B cell (primary cell): ENCODE results near the gene OR2L3. TPM values are rescaled to one million over a fixed set of nuclear protein-coding genes. Genes with fewer than 3 reads are reported as not detected.

Experiments used
- ATAC-seq: fragments of 200-7000 bp; cut with Tn5 transposase; one replicate; pipeline ENCODE4 v1.10.0; 2021; ENCODE audit warnings: low read depth, mild to moderate bottlenecking, moderate number of reproducible peaks, moderate library complexity
- CTCF ChIA-PET: fragments of 350-600 bp; sonication (Branson Sonifier 250); formaldehyde crosslinking; loops from one replicate; lab custom pipeline; 2021; ENCODE audit warnings: antibody characterized with exemption, inconsistent platforms; lab: Charles Lee
- POLR2A ChIA-PET: fragments of 350-600 bp; sonication (Branson Sonifier 250); formaldehyde crosslinking; loops from one replicate; lab custom pipeline; 2021; ENCODE audit warnings: antibody characterized with exemption; lab: Charles Lee
- DNase-seq: peaks from one replicate; pipeline ENCODE4 v3.0.0; 2013
- H2AFZ ChIP-seq: 2 replicates; pipeline ENCODE4 v1.6.1; 2012; ENCODE audit warnings: mild to moderate bottlenecking, low read depth, low read length; ENCODE audit not compliant: insufficient read depth, poor library complexity, severe bottlenecking
- H3K27ac ChIP-seq, 2 donors: 1 replicate in 1 of 2; 2 replicates in 1 of 2; pipeline ENCODE4 v1.5.1; 2012 to 2013; ENCODE audit warnings: low read length in 2 of 2, mild to moderate bottlenecking in 2 of 2, moderate library complexity in 1 of 2
- H3K27me3 ChIP-seq, 4 experiments: fragments of 200-600 bp in 1 of 4; sonication (generic) in 1 of 4; replicated peaks in 1 of 4; 1 replicate in 2 of 4; 2 replicates in 2 of 4; pipeline versions ENCODE4 v1.6.1 to v1.7.0; 2013 to 2016; ENCODE audit warnings: low read length in 3 of 4, mild to moderate bottlenecking in 2 of 4, mixed read lengths in 1 of 4, moderate library complexity in 1 of 4; ENCODE audit not compliant: insufficient read depth in 4 of 4, control insufficient read depth in 3 of 4; ENCODE audit errors: control extremely low read depth in 1 of 4
- H3K36me3 ChIP-seq, 2 experiments: replicated peaks in 1 of 2; 1 replicate in 1 of 2; 2 replicates in 1 of 2; pipeline versions ENCODE4 v1.6.1 to v1.7.1; 2013; ENCODE audit warnings: low read length in 1 of 2; ENCODE audit not compliant: insufficient read depth in 2 of 2, control insufficient read depth in 1 of 2; ENCODE audit errors: control extremely low read depth in 1 of 2, extremely low read depth in 1 of 2
- H3K4me1 ChIP-seq, 2 donors: fragments of 200-600 bp in 1 of 2; sonication (generic) in 1 of 2; 1 replicate in 1 of 2; 2 replicates in 1 of 2; pipeline versions ENCODE4 v1.5.1 to v1.6.1; 2013 to 2017; ENCODE audit warnings: low read length in 2 of 2; ENCODE audit not compliant: control insufficient read depth in 2 of 2, insufficient read depth in 2 of 2
- H3K4me2 ChIP-seq: replicated peaks from 2 replicates; pipeline ENCODE3; 2012; ENCODE audit warnings: mild to moderate bottlenecking, low read depth, low read length; ENCODE audit not compliant: poor library complexity, severe bottlenecking
- H3K4me3 ChIP-seq, 5 experiments: fragments of 200-600 bp in 1 of 5; sonication (generic) in 1 of 5; 1 replicate in 3 of 5; 2 replicates in 2 of 5; pipeline versions ENCODE4 v1.5.1 to v1.7.0; 2011 to 2016; ENCODE audit warnings: low read length in 4 of 5, mild to moderate bottlenecking in 4 of 5, low read depth in 2 of 5, control low read depth in 1 of 5, moderate library complexity in 1 of 5; ENCODE audit not compliant: insufficient read depth in 1 of 5; ENCODE audit errors: control extremely low read depth in 1 of 5, extremely low read depth in 1 of 5
- H3K79me2 ChIP-seq: fragments of 200-600 bp; sonication (generic); one replicate; pipeline ENCODE4 v1.6.0; 2016; ENCODE audit warnings: low read length; ENCODE audit not compliant: control insufficient read depth, insufficient read depth
- H3K9ac ChIP-seq: fragments of 200-600 bp; sonication (generic); 2 replicates; pipeline ENCODE4 v1.6.1; 2017; ENCODE audit warnings: mild to moderate bottlenecking, low read length, moderate library complexity
- H3K9me3 ChIP-seq, 3 donors: one replicate each; pipeline versions ENCODE4 v1.6.1 to v1.7.1; 2013; ENCODE audit warnings: low read length in 2 of 3; ENCODE audit not compliant: control insufficient read depth in 2 of 3, insufficient read depth in 1 of 3; ENCODE audit errors: control extremely low read depth in 1 of 3
- H4K20me1 ChIP-seq: 2 replicates; pipeline ENCODE4 v1.6.0; 2012; ENCODE audit warnings: mild to moderate bottlenecking, low read length; ENCODE audit not compliant: insufficient read depth, control insufficient read depth, poor library complexity, severe bottlenecking
- H3K27ac Mint-ChIP-seq: one replicate; pipeline ENCODE4 v1.8.0; 2021; ENCODE audit warnings: mixed read lengths
- H3K27me3 Mint-ChIP-seq: one replicate; pipeline ENCODE4 v1.8.0; 2021; ENCODE audit warnings: mixed read lengths
- H3K4me1 Mint-ChIP-seq: one replicate; pipeline ENCODE4 v1.8.0; 2021; ENCODE audit warnings: mixed read lengths
- H3K4me3 Mint-ChIP-seq: one replicate; pipeline ENCODE4 v1.8.0; 2021; ENCODE audit warnings: mixed read lengths
- H3K9me3 Mint-ChIP-seq: one replicate; pipeline ENCODE4 v1.8.0; 2022; ENCODE audit warnings: mixed read lengths; ENCODE audit not compliant: insufficient read depth
- CTCF ChIP-seq: fragments of 200-600 bp; IDR thresholded peaks from one replicate; pipeline ENCODE4 v1.8.0; 2022; ENCODE audit warnings: antibody characterized with exemption, mild to moderate bottlenecking
- EZH2 ChIP-seq: IDR thresholded peaks from 2 replicates; pipeline ENCODE4 v1.6.1; 2012; ENCODE audit warnings: borderline replicate concordance, low read depth, mild to moderate bottlenecking, moderate library complexity, low read length; ENCODE audit not compliant: insufficient read depth, poor library complexity, severe bottlenecking
- WGBS: methylation state at CpG from one replicate; pipeline ENCODE4 v1.1.5; 2013; ENCODE audit warnings: missing lambda C conversion rate; ENCODE audit not compliant: insufficient coverage; 5-methylcytosine and 5-hydroxymethylcytosine counted together
- intact Hi-C: fragments of 100-400 bp; cut with micrococcal nuclease; formaldehyde crosslinking; loops from one replicate; pipeline ENCODE4 v1.10.0; 2022
- polyA plus RNA-seq: library from polyadenylated mRNA; depleted of rRNA; stranded (reverse); fragments of >200 nt; gene quantifications from 2 replicates; pipeline ENCODE4 v1.2.3, GENCODE V29; 2012
- total RNA-seq, 2 donors: library from RNA; stranded (reverse); fragments of 120-200 nt in 1 of 2; gene quantifications; 1 replicate in 1 of 2; 2 replicates in 1 of 2; pipeline versions ENCODE4 v1.2.3 to v1.2.4, GENCODE V29; 2013 to 2022

OR2L3 gene
- total and polyA plus RNA-seq, 2 donors (not counting 1 experiment from before 2014, with no cell fraction given), result 0.42 TPM; not detected in 1

GRCh38 chr1:248009681-248010080 lies 37.0 kb upstream of the OR2L3 start:
- POLR2A ChIA-PET, result no interaction called here
- H4K20me1 ChIP-seq, result no peaks in the 10 kb centered on the region

GRCh38 chr1:248013229-248013710 lies 33.4 kb upstream of the OR2L3 start, which contains the start of gene OR2L5:
Gene OR2L5 (plus strand): TSS chr1:248013660. CDS start chr1:248021948, 8,288 bp downstream.
- POLR2A ChIA-PET, result no interaction called here
- H3K4me1 ChIP-seq, result no peaks in the 10 kb centered on the region
- no peak within 1 kb of the TSS for H3K4me2 ChIP-seq
- no peak for DNase-seq
- no peak within 1 kb of the TSS for H3K27ac Mint-ChIP-seq
- CTCF ChIA-PET, result no interaction called here
- no peaks in the 10 kb centered on the region for H3K36me3 ChIP-seq
- H3K27ac ChIP-seq, result no peak within 1 kb of the TSS
- no peaks in the 10 kb centered on the region for H3K79me2 ChIP-seq
- TF ChIP-seq EZH2, result no peak
- TF ChIP-seq CTCF, result no peak
- no peaks in the 10 kb centered on the region for H3K27me3 ChIP-seq
- no peaks in the 10 kb centered on the region for H3K27me3 Mint-ChIP-seq
- ATAC-seq, result no peak
- intact Hi-C loops, result no loop called here
- no peak within 1 kb of the TSS for H3K9ac ChIP-seq
- peaks cover 15% of the 10 kb centered on the region for H3K9me3 Mint-ChIP-seq
- H3K4me3 ChIP-seq, result no peak within 1 kb of the TSS
- H3K9me3 ChIP-seq, result peaks cover 0 to 12% (median 2%) of the 10 kb centered on the region in 3 donors
- H3K4me1 Mint-ChIP-seq, result no peaks in the 10 kb centered on the region
- no peaks in the 10 kb centered on the region for H4K20me1 ChIP-seq
- H2AFZ ChIP-seq, result no peak within 1 kb of the TSS
- no peak within 1 kb of the TSS for H3K4me3 Mint-ChIP-seq
- WGBS, result no CpG with 5 or more reads among the region's 2 CpGs

More at GRCh38 chr1:248009681-248010080, 37.0 kb upstream of the OR2L3 start:
- Mint-ChIP-seq H3K4me1 (no peaks in the 10 kb centered on the region), H3K27me3 (no peaks in the 10 kb centered on the region), H3K4me3 (no peak overlapping the region), H3K9me3 (peaks cover 15% of the 10 kb centered on the region), H3K27ac (no peak overlapping the region)
- no peak for TF ChIP-seq EZH2
- no peak for TF ChIP-seq CTCF
- Histone ChIP-seq H3K36me3 (no peaks in the 10 kb centered on the region), H3K27me3 (no peaks in the 10 kb centered on the region), H3K9ac (no peak overlapping the region), H3K4me1 (no peaks in the 10 kb centered on the region), H3K4me3 (no peak overlapping the region), H3K4me2 (no peak overlapping the region), H3K79me2 (no peaks in the 10 kb centered on the region), H2AFZ (no peak overlapping the region), H3K9me3 (peaks cover 0 to 20% (median 2%) of the 10 kb centered on the region in 3 donors), H3K27ac (no peak overlapping the region)
- DNase-seq (no peak), ATAC-seq (no peak)
- 100% methylated on average over 1 of the region's 3 CpGs for WGBS
- CTCF ChIA-PET, result no interaction called here
- intact Hi-C loops, result no loop called here
